Osteoblast (primary cell): Measurements from ENCODE around the gene SYT8. TPM values are rescaled to one million over a fixed set of nuclear protein-coding genes. Genes with fewer than 3 reads are reported as not detected.

Experiments
- DNase-seq: peaks from one replicate; pipeline ENCODE4 v3.0.0; 2011; ENCODE audit warnings: low spot score, mixed read lengths; ENCODE audit not compliant: insufficient read length; ENCODE audit errors: missing footprints
- H2AFZ ChIP-seq: 2 replicates; pipeline ENCODE4 v1.6.0; 2011; ENCODE audit warnings: mild to moderate bottlenecking, low read length
- H3K27ac ChIP-seq: 2 replicates; pipeline ENCODE4 v1.5.1; 2011; ENCODE audit warnings: mild to moderate bottlenecking, low read depth, low read length, moderate library complexity
- H3K27me3 ChIP-seq: 2 replicates; pipeline ENCODE4 v1.6.0; 2012; ENCODE audit warnings: mild to moderate bottlenecking, control low read depth, inconsistent platforms, low read length, moderate library complexity; ENCODE audit not compliant: insufficient read depth
- H3K36me3 ChIP-seq: 2 replicates; pipeline ENCODE4 v1.5.1; 2011; ENCODE audit warnings: mild to moderate bottlenecking, low read length, control low read depth, moderate library complexity; ENCODE audit not compliant: insufficient read depth
- H3K4me1 ChIP-seq: 2 replicates; pipeline ENCODE4 v1.5.1; 2011; ENCODE audit warnings: mild to moderate bottlenecking, low read length, control low read depth, moderate library complexity; ENCODE audit not compliant: insufficient read depth
- H3K4me2 ChIP-seq: 2 replicates; pipeline ENCODE4 v1.6.0; 2011; ENCODE audit warnings: mild to moderate bottlenecking, low read length; ENCODE audit not compliant: insufficient read depth
- H3K4me3 ChIP-seq: fragments of 200-600 bp; sonication (generic); 3 replicates; pipeline ENCODE4 v1.5.1; 2012; ENCODE audit warnings: mild to moderate bottlenecking, low read length, inconsistent platforms; ENCODE audit not compliant: insufficient read depth
- H3K79me2 ChIP-seq: 2 replicates; pipeline ENCODE4 v1.6.0; 2012; ENCODE audit warnings: mild to moderate bottlenecking, low read length, control low read depth, inconsistent platforms; ENCODE audit not compliant: insufficient read depth
- H3K9me3 ChIP-seq: 2 replicates; pipeline ENCODE4 v1.5.1; 2011; ENCODE audit warnings: low read depth, low read length, control low read depth
- H4K20me1 ChIP-seq: 2 replicates; pipeline ENCODE4 v1.6.0; 2012; ENCODE audit warnings: mild to moderate bottlenecking, low read length, control low read depth; ENCODE audit not compliant: insufficient read depth
- CTCF ChIP-seq: IDR thresholded peaks from 2 replicates; pipeline ENCODE4 v1.5.1; 2011; ENCODE audit warnings: mild to moderate bottlenecking, low read depth, low read length, moderate library complexity; ENCODE audit errors: extremely low read depth
- total RNA-seq: library from RNA; depleted of rRNA; stranded (reverse); fragments of >200 nt; gene quantifications from 2 replicates; pipeline ENCODE4 v1.2.3, GENCODE V29; 2012

SYT8 gene
- total RNA-seq, 1 donor, result 0.36 TPM

DNA sequence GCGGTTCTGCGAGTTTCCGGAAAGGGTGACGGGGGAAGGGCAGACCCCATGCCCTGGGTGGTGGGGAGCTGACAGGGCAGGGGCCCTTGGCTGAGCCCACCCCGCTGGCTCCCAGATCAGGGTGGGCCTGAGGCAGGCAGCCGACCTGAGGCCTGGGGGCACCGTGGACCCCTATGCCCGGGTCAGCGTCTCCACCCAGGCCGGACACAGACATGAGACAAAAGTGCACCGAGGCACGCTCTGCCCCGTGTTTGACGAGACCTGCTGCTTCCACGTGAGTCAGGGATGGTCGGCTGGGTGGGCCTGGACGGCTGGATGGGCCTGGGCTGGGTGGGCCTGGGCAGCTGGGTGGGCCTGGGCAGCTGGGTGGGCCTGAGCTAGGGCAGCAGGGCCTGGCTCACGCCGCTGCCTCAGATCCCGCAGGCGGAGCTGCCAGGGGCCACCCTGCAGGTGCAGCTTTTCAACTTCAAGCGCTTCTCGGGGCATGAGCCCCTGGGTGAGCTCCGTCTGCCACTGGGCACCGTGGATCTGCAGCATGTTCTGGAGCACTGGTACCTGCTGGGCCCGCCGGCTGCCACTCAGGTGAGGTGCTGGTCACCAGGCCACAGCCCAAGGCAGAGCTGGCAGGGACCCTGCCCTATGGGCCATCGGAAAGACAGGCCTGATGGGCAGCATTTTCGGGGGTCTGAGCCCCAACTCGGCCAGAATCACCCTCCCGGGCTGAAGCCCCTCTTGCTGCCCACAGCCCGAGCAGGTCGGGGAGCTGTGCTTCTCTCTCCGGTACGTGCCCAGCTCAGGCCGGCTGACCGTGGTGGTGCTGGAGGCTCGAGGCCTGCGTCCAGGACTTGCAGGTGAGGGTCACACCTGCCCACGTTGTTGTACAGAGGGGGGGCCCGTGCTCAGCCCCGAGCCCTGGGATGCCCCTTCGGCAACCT is 1.5 kb downstream of the SYT8 start:
- DNase-seq, result no peak
- Histone ChIP-seq H3K27ac (no peak overlapping the region), H3K9me3 (no peaks in the 10 kb centered on the region), H3K4me3 (no peak overlapping the region), H3K36me3 (no peaks in the 10 kb centered on the region), H2AFZ (no peak overlapping the region), H3K79me2 (no peaks in the 10 kb centered on the region), H4K20me1 (no peaks in the 10 kb centered on the region), H3K4me1 (no peaks in the 10 kb centered on the region), H3K27me3 (no peaks in the 10 kb centered on the region), H3K4me2 (no peak overlapping the region)
- TF ChIP-seq CTCF, result no peak

DNA sequence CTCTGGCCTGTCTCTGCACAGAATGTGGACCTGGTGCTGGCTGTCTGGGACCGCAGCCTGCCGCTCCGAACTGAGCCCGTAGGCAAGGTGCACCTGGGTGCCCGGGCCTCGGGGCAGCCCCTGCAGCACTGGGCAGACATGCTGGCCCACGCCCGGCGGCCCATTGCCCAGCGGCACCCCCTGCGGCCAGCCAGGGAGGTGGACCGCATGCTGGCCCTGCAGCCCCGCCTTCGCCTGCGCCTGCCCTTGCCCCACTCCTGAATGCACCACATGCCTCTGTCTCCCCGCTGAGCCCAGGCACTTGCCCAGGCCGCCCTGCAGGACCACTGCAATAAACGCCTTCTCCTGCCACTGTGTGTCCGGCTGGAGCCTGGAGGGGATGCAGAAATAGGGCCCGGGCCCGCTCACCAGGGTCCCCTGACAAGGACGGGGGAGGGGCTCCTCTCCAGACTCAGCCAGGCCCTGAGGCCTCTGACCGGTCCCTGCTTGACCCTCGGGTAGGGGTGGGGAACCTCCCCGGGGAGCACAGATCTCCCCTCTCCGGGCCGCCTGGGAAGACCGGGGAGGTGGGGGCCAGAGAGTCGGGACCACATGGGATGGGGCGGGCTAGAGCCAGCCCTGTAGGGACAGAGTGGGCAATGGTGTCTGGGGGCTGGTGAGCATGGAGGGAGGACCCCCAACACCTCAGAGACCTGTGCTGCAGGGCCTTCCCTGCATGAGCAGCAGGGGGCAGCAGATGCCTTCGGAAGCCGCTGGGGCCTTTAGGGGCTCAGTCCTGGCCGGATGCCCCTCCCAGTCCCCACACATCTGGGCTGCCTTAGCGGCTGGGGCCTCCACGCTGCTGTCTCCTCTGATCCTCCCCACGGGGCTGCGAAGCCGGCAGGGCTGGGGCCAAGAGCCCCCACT is 2.6 kb downstream of the SYT8 start:
- no peaks in the 10 kb centered on the region for H3K9me3 ChIP-seq
- H4K20me1 ChIP-seq, result no peaks in the 10 kb centered on the region
- H3K27ac ChIP-seq, result no peak overlapping the region
- no peaks in the 10 kb centered on the region for H3K79me2 ChIP-seq
- no peaks in the 10 kb centered on the region for H3K36me3 ChIP-seq
- TF ChIP-seq CTCF, result peak; percentile 77
- H3K4me1 ChIP-seq, result no peaks in the 10 kb centered on the region
- no peak overlapping the region for H2AFZ ChIP-seq
- no peak overlapping the region for H3K4me2 ChIP-seq
- H3K27me3 ChIP-seq, result no peaks in the 10 kb centered on the region
- peak; percentile 99 for DNase-seq
- no peak overlapping the region for H3K4me3 ChIP-seq

- no peak for TF ChIP-seq CTCF
- Histone ChIP-seq H3K79me2 (no peaks in the 10 kb centered on the region), H4K20me1 (no peaks in the 10 kb centered on the region), H3K4me3 (no peak overlapping the region), H3K27ac (no peak overlapping the region), H3K4me1 (no peaks in the 10 kb centered on the region), H2AFZ (no peak overlapping the region), H3K4me2 (no peak overlapping the region), H3K9me3 (no peaks in the 10 kb centered on the region), H3K36me3 (no peaks in the 10 kb centered on the region), H3K27me3 (no peaks in the 10 kb centered on the region)
- DNase-seq, result no peak
Observed at GRCh38 chr11:1838077-1838425, 3.3 kb downstream of the SYT8 start.
